AG09319 (cell line): ENCODE measurements around the gene PFN3.

Experiments used
- DNase-seq: peaks from one replicate; pipeline ENCODE4 v3.0.0-alpha.2; 2010; ENCODE audit warnings: low read depth; ENCODE audit errors: extremely low read depth
- TF ChIP-seq, protein P1 (sequence below): IDR thresholded peaks from 2 replicates; pipeline ENCODE4 v1.5.1; 2011; ENCODE audit warnings: low read depth, mild to moderate bottlenecking, inconsistent platforms, low read length, moderate library complexity

PFN3 gene

GRCh38 chr5:177353093-177353492 is 47.4 kb downstream of the PFN3 start:
- DNase-seq, result no peak
- TF ChIP-seq, protein P1, sequence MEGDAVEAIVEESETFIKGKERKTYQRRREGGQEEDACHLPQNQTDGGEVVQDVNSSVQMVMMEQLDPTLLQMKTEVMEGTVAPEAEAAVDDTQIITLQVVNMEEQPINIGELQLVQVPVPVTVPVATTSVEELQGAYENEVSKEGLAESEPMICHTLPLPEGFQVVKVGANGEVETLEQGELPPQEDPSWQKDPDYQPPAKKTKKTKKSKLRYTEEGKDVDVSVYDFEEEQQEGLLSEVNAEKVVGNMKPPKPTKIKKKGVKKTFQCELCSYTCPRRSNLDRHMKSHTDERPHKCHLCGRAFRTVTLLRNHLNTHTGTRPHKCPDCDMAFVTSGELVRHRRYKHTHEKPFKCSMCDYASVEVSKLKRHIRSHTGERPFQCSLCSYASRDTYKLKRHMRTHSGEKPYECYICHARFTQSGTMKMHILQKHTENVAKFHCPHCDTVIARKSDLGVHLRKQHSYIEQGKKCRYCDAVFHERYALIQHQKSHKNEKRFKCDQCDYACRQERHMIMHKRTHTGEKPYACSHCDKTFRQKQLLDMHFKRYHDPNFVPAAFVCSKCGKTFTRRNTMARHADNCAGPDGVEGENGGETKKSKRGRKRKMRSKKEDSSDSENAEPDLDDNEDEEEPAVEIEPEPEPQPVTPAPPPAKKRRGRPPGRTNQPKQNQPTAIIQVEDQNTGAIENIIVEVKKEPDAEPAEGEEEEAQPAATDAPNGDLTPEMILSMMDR, result no peak

DNA sequence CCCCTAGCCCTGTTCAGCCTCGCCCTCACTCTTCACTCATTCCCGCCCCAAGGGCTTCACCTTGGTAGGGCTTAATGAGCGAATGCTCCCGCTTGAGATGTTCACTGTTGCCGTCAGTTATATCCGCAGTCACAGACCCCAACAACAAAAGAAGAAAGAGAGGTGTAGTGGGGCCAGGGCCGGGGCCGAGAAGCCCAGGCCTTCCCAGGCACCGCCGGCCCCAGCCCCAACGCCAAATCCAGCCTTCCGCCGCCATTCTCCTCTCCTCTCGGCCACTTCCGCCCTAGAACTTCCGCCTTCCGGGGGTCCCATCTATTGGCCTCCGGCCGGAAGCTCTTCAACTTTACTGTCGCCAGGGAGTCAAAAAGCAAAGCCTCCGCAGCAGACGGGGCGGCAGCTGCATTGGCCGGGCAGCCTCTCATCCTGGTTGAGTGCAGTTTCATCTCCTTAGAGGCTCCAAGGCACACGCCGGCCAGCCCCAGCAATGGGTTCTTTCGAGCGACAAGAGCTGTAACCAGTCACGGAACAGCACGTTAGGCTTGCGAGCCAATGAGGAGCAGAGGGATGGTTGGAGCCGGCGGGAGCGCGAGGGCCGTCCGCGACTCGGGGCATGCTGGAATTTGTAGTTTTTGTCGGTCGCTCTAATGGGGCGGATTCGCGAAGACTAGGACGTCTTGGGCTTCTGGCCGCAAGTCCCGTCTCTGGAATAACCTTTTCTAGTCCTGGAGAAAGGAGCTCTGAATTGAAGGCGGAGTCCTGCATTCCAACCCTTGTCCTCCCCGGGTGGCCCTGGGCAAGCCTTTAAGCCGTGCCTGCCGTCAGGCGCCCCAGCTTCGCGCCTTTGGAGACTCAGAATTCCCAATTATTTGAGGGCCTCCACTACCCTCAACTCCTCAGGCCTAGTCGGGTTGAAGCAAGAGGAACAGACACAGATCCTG is 48.8 kb downstream of the PFN3 start, which contains the start of gene LMAN2:
Gene LMAN2 (minus strand): TSS at position 277 of the 938 bp plus-strand sequence. CDS start 21 bp downstream, at position 256.
- peak; percentile 90 for DNase-seq
- TF ChIP-seq, protein P1, result no peak

GRCh38 chr5:177350776-177351391 is 49.6 kb downstream of the PFN3 start:
- TF ChIP-seq, protein P1, result no peak
- DNase-seq, result no peak
